ENCODE data around the gene CCR7.

The CCR7 gene

DNA sequence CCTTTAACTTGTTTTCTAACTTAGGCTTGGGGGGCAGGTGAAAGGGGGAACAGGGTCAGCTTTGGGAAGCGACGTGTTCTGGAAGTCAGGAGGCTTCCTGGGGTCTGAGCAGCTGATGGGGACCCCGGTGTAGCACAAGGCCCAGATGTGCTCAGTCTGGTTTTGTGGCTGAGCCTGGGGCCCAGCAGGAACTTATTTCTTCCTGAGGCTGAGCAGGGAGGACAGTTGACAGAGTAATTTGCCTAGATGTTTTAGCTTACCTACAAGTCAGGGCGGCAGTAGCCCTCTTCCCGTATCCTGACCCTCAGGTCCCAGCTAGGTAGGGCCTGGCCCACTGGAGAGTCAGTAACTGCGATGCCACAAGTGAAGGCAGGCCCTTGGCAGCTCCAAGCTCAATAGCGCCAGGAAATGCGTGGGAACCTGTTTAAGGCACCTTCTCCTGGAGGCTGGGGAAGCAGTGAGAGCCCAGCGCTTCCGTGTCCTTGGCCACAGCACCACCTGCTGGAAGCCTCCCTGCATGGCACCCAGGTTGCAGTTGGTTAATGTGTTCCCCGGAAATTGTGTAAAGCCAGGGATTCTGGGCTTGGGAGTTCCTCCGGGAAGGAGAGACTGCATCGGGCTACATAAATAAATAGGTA lies 5.2 kb downstream of the CCR7 start:
- no peak overlapping the region for H3K4me3 ChIP-seq (ENCODE audit: low read length)
- TF ChIP-seq, protein P1, sequence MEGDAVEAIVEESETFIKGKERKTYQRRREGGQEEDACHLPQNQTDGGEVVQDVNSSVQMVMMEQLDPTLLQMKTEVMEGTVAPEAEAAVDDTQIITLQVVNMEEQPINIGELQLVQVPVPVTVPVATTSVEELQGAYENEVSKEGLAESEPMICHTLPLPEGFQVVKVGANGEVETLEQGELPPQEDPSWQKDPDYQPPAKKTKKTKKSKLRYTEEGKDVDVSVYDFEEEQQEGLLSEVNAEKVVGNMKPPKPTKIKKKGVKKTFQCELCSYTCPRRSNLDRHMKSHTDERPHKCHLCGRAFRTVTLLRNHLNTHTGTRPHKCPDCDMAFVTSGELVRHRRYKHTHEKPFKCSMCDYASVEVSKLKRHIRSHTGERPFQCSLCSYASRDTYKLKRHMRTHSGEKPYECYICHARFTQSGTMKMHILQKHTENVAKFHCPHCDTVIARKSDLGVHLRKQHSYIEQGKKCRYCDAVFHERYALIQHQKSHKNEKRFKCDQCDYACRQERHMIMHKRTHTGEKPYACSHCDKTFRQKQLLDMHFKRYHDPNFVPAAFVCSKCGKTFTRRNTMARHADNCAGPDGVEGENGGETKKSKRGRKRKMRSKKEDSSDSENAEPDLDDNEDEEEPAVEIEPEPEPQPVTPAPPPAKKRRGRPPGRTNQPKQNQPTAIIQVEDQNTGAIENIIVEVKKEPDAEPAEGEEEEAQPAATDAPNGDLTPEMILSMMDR (conservative IDR thresholded peaks at IDR 0.05; ENCODE audit: low read depth, low read length) = peak; percentile 99
- DNase-seq (ENCODE audit: low read depth) = peak; percentile 48

DNA sequence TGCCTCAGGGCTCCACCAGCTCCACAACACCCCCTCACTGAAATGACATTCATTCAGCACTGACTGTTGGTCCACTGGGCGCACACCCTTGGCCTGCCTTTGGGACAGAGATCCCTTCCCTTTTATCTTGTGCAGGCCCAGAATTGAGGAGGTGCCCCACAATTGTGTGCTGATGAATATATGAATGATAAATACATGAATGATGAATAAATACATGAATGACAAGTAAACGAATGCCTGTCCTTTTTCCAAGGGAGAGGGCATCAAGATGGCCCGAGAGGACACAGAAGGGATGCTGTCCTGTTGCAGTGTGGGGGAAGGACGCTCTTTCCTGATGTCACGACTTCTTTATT lies 5.7 kb downstream of the CCR7 start:
- TF ChIP-seq, protein P1 (conservative IDR thresholded peaks at IDR 0.05; ENCODE audit: low read depth, low read length) = no peak
- DNase-seq (ENCODE audit: low read depth) = no peak
- no peak overlapping the region for H3K4me3 ChIP-seq (ENCODE audit: low read length)

DNA sequence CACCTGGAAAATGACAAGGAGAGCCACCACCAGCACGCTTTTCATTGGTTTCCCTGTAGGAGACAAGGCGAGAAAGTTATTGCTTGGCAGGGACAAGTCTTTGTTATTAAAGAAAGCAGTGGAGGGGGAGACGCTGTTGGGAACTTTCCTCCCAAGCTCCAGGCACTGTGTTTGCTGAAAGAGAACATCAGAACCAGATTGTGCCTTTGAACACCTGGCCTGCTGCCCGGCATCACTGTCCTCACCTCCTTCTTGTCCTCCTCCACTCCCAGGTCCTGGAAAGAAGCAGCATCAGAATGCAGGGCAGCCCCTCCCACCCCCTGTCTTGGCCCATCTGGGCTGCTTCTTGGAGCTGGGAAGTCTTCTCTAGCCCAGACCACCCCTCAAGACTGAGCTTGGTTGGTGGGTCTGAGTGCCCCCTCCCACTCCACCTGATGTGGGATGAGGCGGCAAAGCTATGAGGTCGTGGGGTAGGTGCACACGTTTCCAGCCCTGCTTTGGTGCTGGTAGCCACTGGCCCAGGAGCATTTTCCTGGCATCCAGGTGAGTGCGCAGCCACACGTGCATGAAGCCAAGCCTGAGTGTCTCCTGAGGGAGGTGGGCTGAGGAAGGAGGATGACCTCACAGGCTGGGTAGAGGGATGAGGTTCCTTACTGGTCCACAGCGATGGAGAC lies 6.2 kb downstream of the CCR7 start:
- DNase-seq (ENCODE audit: low read depth) = no peak
- TF ChIP-seq, protein P1 (conservative IDR thresholded peaks at IDR 0.05; ENCODE audit: low read depth, low read length) = no peak
- H3K4me3 ChIP-seq (ENCODE audit: low read length) = no peak overlapping the region

DNA sequence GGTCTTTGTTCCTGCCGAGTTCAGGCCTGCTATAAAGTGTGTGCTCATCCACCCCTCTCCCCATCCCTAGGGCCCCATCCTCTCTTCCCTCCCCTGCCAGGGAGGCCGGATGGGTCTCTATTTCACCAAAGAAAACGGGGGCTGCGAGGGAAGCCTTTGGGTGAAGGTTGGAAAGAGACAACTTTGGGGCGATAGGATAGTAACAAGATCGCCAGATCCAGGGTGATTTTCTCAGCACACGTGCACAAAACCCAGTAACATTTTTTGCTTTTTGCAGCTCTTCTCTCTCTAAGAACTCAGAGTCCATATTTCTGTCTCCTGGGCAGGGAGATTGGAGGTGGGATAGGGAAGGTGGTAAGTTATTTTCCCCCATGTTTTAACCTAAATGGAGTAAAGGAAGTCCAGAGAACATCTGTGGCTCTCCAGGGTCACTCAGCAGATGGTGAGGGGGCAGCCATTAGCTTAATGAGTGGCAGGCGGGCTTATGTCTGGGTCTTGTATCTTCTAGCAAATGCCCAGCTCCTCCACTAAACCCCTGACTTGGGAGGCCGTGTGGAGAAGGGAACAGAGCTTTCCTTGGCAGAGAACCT lies 6.9 kb downstream of the CCR7 start:
- no peak overlapping the region for H3K4me3 ChIP-seq (ENCODE audit: low read length)
- no peak for DNase-seq (ENCODE audit: low read depth)
- TF ChIP-seq, protein P1 (conservative IDR thresholded peaks at IDR 0.05; ENCODE audit: low read depth, low read length) = no peak

DNA sequence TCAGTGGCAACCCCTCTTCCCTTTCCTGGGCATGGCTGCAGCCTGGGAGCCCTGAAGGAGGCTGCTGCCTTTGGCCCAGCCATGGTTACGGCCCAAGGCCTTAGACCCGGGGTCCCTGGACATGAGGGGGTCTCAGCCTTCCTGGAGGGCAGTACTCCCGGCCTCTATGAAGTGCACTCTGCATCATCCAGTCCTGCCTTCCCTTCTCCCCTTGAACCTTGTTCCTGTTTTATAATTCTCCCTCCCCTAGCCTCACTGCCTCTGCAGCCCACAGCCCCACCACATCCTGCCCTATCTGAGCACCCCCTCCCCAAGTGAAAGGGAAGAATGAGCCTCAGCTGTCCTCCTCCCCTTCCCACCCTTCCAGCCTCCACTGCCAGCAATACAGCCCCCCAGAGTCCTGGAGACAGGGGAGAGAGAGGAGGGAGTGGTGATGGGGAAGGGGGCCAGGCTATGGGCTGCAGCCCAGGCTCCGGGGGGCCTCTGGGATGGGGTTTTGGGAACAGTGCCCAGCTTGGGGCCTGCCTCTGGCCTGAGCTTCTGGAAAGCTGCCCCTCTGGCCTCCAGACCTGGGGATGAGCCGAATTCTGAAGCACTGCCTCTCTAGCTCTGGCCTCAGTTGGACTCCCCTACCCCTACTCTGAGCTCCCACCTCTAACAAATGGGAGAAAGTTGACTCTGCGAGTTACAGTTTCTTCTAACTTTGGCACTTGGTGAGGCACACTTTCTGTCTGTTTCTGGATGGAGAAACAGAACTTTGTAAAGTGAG lies 7.6 kb downstream of the CCR7 start:
- no peak for DNase-seq (ENCODE audit: low read depth)
- TF ChIP-seq, protein P1 (conservative IDR thresholded peaks at IDR 0.05; ENCODE audit: low read depth, low read length) = no peak
- no peak overlapping the region for H3K4me3 ChIP-seq (ENCODE audit: low read length)

DNA sequence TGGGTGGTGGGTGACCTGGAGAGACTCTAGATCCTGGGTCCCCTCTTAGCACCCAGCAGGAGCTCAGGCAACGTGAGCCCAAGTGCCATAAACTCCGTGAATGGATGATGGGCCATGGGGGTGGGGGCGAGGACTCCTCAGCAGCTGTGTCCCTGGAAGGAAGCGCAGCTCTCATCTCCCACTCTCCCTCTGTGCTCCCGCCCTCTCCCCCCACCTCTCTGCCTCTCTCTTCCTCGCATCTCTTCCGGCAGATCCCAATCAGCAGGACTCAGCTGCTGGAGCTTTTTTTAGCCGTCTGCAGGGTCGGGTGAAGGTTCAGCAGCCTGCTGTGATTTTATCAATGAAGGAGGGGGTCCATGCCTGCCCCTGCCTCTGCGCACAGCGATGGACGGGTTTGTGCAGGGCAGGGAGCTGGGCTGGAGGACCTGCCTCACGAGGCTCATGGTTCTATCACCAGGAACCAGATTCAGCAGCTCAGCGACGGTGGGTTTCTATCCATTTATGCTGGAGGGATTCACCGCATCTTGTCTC lies 8.3 kb downstream of the CCR7 start:
- no peak overlapping the region for H3K4me3 ChIP-seq (ENCODE audit: low read length)
- TF ChIP-seq, protein P1 (conservative IDR thresholded peaks at IDR 0.05; ENCODE audit: low read depth, low read length) = no peak
- no peak for DNase-seq (ENCODE audit: low read depth)
